Measurements from ENCODE around the gene DBNDD2.

Gene DBNDD2

GRCh38 chr20:45440891-45441685 lies 33.0 kb downstream of the DBNDD2 start:
- Histone ChIP-seq H3K27ac (no peak overlapping the region), H3K9ac (no peak overlapping the region), H3K27me3 (ENCODE audit: control insufficient read depth, insufficient read depth, low read length) (no peaks in the 10 kb centered on the region), H3K4me3 (ENCODE audit: low read depth, low read length) (no peak overlapping the region), H2AFZ (no peak overlapping the region), H3K9me3 (ENCODE audit: control insufficient read depth, low read length) (no peaks in the 10 kb centered on the region), H3K4me2 (ENCODE audit: low read length) (no peak overlapping the region), H3K4me1 (peaks cover 2% of the 10 kb centered on the region), H3K36me3 (ENCODE audit: control insufficient read depth, insufficient read depth, low read length) (no peaks in the 10 kb centered on the region), H3K79me2 (no peaks in the 10 kb centered on the region)
- no peak for TF ChIP-seq CTCF (IDR thresholded peaks at IDR 0.05)

DNA sequence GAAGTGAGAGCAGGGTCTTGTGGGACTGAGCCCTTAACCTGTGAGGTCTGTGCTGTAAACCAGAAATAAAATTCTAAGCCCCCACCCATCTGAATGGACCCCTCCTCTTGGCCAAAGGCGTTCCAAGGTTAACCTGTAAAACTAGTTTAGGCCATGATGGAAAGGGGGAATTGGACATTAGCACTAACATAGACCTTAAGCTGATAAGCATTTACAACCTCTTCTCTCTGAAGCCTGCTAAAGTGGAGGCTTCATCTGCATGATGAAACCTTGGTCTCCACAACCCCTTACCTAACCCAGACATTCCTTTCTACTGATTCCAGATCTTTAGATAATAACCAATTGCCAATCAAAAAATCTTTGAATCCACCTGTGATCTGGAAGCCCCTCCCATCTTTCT lies 33.7 kb downstream of the DBNDD2 start:
- H3K4me1 ChIP-seq, result no peaks in the 10 kb centered on the region
- no peaks in the 10 kb centered on the region for H3K36me3 ChIP-seq (ENCODE audit: control insufficient read depth, insufficient read depth, low read length)
- no peak overlapping the region for H3K27ac ChIP-seq
- no peak overlapping the region for H2AFZ ChIP-seq
- H3K4me3 ChIP-seq (ENCODE audit: low read depth, low read length), result no peak overlapping the region
- H3K4me2 ChIP-seq (ENCODE audit: low read length), result no peak overlapping the region
- TF ChIP-seq CTCF (IDR thresholded peaks at IDR 0.05), result no peak
- H3K27me3 ChIP-seq (ENCODE audit: control insufficient read depth, insufficient read depth, low read length), result no peaks in the 10 kb centered on the region
- no peak overlapping the region for H3K9ac ChIP-seq
- H3K9me3 ChIP-seq (ENCODE audit: control insufficient read depth, low read length), result no peaks in the 10 kb centered on the region
- no peaks in the 10 kb centered on the region for H3K79me2 ChIP-seq

GRCh38 chr20:45444050-45444449 lies 36.0 kb downstream of the DBNDD2 start:
- no peak overlapping the region for H3K9ac ChIP-seq
- H3K36me3 ChIP-seq (ENCODE audit: control insufficient read depth, insufficient read depth, low read length), result no peaks in the 10 kb centered on the region
- H3K79me2 ChIP-seq, result no peaks in the 10 kb centered on the region
- H2AFZ ChIP-seq, result no peak overlapping the region
- H3K4me2 ChIP-seq (ENCODE audit: low read length), result no peak overlapping the region
- H3K27ac ChIP-seq, result no peak overlapping the region
- no peak overlapping the region for H3K4me3 ChIP-seq (ENCODE audit: low read depth, low read length)
- H3K4me1 ChIP-seq, result no peaks in the 10 kb centered on the region
- H3K9me3 ChIP-seq (ENCODE audit: control insufficient read depth, low read length), result no peaks in the 10 kb centered on the region
- no peaks in the 10 kb centered on the region for H3K27me3 ChIP-seq (ENCODE audit: control insufficient read depth, insufficient read depth, low read length)
- no peak for TF ChIP-seq CTCF (IDR thresholded peaks at IDR 0.05)

DNA sequence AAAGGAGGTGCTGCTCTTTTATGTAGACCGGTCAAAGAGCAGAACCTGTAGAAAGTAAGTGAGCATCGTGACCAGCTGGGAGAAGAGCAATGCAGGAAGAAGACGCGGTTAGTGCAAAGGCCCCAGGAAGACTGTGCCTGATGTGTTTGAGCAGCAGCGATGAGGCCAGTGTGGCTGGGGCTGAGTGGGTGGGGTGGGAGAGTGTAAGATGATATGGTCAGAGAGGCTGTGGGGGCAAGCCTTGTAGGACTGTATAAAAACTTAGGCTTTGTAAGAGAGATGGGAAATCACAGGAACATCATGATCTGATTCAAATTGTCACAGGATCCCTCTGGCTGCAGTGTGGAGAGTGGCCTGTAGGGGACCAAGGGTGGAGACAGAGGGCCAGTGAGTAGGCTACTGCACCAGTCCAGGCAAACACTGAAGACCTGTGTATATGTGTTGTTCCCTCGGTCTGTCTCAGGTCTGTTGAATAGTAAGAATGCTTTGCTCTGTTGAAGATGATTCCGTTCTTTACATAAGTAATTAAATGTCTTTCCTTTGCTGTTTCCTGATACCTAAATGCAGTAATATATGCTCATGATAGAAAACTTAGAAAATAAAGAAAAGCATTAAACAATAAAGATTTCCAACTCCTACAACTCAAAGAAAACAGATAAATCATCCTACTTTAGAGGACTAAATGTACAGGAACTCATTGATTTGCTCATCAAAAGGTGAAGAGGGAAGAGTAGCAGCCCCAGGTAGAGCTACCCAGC lies 37.9 kb downstream of the DBNDD2 start:
- Histone ChIP-seq H3K9me3 (ENCODE audit: control insufficient read depth, low read length) (no peaks in the 10 kb centered on the region), H3K4me2 (ENCODE audit: low read length) (no peak overlapping the region), H3K9ac (no peak overlapping the region), H2AFZ (no peak overlapping the region), H3K27ac (no peak overlapping the region), H3K4me3 (ENCODE audit: low read depth, low read length) (no peak overlapping the region), H3K36me3 (ENCODE audit: control insufficient read depth, insufficient read depth, low read length) (no peaks in the 10 kb centered on the region), H3K79me2 (no peaks in the 10 kb centered on the region), H3K27me3 (ENCODE audit: control insufficient read depth, insufficient read depth, low read length) (no peaks in the 10 kb centered on the region), H3K4me1 (no peaks in the 10 kb centered on the region)
- TF ChIP-seq CTCF (IDR thresholded peaks at IDR 0.05), result no peak

All from parathyroid adenoma (tissue), 2 donors.